HG03039 (cell line): ENCODE data around the gene FOXP2.

Experiments
- ATAC-seq: cut with Tn5 transposase; IDR thresholded peaks from one replicate; pipeline ENCODE4 v1.9.1; 2021; ENCODE audit warnings: mild to moderate bottlenecking, moderate library complexity; ENCODE audit not compliant: unreplicated experiment

FOXP2 gene

DNA sequence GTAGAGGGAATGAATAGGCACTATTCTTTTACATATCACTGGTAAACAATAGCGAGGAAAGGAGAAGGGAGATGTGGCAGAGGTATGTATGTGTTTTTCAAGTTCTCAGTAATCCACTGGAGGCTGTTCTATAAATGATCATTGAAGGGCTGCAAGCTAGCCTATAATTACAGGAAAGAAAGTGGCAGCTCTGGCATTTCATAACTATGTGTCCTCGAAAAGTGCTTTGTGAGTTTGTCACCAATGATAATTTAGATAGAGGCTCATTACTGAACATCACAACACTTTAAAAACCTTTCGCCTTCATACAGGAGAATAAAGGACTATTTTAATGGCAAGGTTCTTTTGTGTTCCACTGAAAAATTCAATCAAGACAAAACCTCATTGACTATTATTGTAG lies 235.1 kb downstream of the FOXP2 start:
- ATAC-seq = no peak

DNA sequence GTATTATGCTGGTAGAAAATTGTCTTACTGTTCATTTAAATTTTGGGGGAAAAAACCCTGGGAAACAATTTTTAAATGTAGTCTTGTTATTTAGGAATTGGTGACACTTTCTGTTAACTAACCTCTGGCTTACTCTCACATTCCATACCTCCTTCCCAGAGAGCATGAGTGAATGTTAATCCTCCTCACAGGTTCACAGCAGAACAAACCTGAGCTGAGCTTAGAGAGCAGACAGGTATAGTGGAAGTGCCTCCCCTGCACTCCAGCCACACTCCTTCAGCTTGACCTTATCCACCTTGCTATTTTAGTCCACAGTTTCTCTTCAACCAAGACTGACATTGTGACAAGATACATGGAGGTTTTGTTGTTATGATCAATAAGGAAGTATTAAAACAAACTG lies 235.9 kb downstream of the FOXP2 start:
- no peak for ATAC-seq

DNA sequence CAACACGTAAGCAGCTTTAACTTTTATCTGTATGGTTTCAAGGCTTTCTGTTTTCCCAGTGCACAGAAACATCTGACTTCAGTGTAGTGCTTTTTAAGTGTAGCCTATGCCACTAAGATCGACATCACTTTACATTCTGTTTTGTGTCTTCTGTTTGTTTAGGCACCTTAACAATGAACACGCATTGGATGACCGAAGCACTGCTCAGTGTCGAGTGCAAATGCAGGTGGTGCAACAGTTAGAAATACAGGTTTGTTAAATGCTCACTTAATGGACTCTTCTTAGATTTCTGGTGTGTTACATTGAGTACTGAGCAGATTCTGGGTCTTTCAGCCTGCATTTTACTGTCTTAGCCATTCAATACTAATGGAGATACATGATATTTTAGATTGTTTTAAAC lies 237.4 kb downstream of the FOXP2 start:
- ATAC-seq = no peak

DNA sequence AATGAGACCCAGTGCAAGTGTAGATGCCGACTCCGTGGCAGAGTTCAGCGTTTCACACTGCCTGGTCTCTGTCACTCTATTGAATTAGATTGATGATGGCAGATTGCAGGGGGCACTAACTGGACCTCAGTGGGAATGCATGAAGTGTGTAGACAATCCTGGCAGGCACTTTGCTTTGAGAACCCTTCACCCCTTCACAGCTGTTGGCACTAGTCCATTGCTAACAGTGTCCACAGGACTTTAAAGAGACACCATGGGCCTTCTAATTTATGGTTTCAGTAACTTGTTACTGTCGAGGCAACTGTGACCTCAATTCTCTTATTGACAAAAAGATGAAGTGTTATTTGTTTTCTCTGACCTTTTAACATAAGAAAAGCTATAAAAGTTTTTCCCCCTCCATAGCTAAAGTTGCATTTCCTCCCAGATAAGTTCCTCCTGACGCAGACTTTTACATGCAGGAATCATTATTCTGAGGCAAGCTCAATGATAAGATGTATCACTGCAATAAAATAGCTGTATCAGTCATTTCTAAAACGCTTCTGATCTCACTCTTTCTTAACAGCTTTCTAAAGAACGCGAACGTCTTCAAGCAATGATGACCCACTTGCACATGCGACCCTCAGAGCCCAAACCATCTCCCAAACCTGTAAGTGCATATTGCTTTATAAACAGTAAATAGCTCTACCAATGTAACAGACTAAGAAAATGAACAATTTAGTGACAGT lies 238.9 kb downstream of the FOXP2 start:
- no peak for ATAC-seq

DNA sequence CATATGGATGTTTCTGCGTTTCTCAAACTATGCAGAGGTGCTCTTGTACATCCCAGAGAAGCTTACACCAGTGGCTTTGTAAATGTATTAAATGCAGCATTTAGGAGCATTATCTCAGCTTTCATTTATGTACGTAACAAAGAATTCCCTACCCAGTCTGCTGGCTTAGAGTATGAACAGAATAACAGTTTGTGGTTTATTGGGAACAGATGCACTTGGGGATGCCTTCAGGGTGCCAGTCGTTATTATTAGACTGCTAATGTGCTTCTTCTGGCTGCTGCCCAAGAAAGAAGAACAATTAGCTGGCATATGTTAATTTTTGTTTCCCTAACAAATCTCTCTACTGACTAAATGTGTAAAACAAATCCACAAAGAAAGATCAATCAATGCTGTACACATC lies 241.9 kb downstream of the FOXP2 start:
- no peak for ATAC-seq

DNA sequence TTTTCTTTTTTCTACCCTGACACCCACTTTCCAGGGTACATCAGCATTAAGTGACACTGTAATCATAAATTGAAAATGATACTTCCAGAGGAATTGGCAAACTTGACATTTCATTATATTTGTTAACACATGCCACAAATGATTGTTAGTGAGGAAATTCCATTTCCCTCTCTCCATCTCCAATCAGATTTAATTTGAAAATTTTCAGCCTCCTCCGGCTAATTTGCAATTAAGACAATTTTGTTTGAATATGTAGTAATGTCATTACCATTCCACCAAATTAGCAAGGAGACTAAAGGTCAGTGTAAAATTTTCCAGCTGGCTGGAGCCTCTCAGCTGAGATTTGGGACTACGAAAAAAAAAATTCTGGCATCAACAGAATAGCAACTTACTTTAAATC lies 242.7 kb downstream of the FOXP2 start:
- ATAC-seq = no peak

DNA sequence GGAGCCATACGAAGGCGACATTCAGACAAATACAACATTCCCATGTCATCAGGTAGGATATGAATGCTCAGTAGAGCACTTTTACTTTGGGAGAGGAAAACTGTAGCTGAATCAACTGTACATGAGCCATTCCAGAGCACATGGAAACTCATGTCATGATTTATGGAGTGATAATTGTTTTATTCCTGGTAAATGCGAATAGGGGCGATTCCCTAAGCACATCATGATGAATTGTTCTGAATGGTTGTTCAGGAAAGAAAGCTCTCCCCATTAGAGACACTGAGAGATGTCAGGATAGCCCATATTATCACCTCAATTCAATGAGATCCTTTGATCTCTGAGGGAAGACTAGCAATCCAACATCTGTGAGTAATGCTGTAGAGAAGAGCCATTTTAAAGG lies 243.6 kb downstream of the FOXP2 start:
- no peak for ATAC-seq

DNA sequence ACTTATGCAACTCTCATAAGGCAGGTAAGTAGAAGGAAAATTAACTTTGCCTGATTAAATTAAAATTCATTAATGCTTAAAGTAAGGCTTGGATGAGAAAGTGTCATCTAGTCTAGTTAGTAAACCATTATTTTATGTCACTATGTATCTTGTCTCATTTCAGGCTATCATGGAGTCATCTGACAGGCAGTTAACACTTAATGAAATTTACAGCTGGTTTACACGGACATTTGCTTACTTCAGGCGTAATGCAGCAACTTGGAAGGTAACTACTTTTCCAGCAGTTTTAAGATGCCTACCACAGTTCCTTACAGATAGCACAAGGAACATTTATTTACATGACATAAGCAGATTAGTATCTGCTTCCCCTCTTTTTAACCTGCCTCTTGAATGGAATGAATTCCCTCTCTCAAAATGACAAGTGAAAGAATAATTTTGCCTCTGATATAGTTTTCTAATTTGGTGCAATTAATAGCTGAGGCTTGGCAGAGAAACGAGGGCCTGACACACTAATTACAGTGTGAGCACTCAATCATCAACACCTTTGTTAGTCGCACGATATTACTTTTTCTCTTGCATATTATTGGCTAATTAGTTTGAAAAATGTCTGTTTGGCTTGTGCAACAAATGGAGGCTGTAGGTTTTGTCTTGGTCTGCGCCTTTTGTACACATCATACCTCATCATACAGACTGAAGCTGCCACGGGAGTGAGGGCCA lies 245.0 kb downstream of the FOXP2 start:
- ATAC-seq = no peak

DNA sequence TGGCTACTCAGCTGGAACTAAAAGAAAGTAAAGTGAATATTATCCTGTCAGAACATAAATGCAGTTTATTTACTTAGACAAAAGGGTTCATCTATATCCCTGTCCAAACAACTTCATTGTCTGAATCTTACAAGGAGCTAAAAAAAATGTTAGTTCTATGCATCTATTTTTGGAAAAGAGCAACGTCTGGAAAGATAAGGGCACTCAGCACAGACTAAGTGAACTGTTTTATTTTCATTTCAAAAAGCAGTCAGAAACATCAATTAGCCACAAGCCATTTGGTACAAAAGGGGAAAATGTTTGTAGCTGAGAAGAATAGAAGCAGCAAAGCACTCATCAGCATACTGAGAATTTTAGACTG lies 245.5 kb downstream of the FOXP2 start:
- no peak for ATAC-seq

DNA sequence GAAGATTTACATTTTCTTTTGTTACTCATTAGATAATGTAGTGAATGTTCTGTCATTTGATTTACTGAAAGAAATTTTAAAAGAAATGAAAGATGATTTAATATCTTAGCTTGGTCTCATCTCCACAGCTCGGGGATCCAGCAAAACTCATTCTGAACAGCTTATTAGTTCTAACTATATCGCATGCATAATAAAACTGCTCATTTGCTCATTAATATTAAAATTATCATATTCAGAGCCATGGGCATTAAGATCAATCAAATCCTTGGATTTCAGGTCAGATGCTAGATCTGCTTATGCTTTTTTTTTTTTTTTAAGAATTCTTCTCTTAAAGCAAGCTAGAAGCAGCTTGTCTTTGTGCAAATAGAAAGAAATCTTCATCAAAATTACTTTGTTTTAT lies 246.1 kb downstream of the FOXP2 start:
- no peak for ATAC-seq

DNA sequence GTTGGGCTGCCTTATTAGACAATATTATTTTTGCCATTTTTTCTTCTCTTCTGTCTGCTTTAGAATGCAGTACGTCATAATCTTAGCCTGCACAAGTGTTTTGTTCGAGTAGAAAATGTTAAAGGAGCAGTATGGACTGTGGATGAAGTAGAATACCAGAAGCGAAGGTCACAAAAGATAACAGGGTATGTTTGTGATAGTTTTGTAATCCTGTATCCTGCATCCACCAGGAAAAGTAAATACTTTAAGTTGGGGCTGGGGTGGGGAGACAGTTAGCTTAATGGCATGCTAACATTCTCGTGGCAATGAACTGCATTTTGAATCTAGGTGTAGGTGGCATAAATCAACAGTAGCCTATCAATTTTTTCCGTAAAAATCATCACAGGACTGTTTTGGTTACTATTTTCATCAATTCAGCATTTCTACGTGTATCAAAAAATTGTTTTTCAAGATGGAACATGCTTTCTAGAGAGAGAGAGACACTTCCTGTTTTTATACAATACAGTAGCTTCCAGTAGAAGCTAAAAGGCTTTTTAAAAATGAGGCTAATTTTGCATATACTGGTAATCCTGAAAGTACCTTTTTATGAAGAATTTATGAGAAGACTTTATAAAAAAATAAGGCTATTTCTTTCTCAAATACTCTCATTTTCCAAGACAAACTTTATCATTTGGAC lies 247.5 kb downstream of the FOXP2 start:
- ATAC-seq = no peak

DNA sequence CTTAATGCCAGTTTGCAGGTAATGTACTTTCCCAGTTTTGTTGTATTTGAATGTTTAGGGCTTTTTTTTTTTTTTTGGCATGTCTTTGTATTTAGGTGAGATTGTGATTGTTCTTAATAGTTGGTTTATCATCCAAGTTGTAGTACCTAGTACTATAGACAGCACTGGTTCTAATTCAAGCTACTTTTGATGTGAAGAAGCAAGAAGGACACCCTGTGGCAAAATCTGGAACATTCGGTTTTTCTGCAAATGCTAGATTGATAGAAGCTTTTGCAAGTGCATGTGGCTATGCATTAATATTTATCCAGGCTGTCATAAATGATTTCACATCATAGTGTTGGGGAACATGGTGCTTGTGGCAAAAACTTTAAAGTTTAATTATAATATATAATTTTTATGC lies 248.9 kb downstream of the FOXP2 start:
- no peak for ATAC-seq

DNA sequence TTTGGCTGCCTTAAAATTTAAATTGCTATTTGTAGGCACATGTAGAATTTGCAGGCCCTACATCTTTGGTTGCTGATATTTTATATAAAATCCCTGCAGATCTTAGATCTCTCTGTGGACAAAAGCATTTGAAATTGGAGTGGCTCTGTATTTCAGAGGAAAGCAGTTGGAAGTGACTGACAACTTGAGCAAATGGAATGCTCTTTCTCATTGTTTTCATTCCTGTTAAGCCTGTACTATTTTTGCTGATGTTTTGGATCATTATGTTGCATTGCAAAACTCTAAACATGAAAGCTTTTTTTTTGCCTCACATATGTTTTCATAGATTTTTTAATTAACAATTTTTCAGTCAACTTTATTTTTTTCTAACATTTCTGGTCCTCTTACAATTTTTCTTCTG lies 256.1 kb downstream of the FOXP2 start:
- no peak for ATAC-seq

DNA sequence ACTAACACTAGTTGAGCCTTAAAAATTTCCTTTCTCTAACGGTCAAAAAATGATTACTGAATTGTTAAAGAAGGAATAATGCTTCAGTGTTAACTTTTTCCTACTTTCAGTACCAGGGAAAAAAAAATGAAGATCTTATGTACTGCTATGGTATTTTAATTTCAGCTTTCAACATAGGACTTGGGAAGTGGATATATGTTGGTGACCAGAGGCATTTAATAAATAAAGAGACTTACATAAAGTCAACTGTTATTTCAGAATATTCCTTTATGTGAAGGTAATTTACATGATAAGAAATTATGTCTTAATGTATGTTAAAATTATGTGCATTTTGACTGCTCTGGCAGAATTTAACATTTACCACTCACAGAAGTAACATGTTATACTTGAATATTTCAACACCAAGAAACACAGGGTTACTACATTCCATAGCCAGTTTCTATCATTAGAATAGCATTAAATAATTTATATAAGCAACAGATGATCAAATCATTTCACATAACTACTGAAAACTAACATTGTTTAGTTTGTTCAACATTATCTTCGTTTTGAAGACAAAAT lies 257.0 kb downstream of the FOXP2 start:
- ATAC-seq = no peak

DNA sequence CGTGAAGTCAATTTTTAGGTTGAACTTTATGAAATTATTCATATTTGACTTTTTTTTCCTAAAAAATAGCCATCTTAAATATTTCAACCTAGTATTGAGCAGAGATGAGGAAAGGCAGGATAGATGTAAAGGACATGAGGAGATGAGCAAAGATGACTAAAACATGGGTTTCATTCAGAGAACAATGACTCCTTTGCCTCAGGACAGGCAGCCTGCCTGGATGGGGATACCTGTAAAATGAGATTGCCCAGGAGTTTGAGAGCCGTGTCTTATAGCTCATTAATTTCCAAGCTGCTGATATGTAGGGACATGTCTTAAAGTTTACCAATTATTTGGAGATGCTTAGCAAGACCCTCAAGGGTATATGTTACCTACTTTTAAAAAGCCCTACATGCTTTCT lies 263.5 kb downstream of the FOXP2 start:
- ATAC-seq = no peak

DNA sequence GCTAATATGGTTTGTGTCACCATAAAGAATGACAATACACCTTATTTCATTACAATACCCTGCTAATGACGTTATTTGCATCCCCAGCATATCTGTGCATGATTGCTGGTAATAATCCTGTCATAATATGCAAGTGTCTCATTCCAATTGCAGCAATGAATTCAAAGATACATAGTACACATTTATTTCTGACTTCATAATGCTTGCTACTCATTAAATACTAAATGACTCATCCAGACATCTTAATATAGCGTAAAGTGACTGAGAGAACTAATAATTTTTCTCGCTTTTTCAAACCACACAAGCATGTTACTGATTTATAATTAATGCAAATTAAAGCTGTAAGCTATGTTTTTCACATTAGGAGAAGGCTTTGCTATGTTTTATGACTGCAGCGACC lies 272.6 kb downstream of the FOXP2 start:
- no peak for ATAC-seq

DNA sequence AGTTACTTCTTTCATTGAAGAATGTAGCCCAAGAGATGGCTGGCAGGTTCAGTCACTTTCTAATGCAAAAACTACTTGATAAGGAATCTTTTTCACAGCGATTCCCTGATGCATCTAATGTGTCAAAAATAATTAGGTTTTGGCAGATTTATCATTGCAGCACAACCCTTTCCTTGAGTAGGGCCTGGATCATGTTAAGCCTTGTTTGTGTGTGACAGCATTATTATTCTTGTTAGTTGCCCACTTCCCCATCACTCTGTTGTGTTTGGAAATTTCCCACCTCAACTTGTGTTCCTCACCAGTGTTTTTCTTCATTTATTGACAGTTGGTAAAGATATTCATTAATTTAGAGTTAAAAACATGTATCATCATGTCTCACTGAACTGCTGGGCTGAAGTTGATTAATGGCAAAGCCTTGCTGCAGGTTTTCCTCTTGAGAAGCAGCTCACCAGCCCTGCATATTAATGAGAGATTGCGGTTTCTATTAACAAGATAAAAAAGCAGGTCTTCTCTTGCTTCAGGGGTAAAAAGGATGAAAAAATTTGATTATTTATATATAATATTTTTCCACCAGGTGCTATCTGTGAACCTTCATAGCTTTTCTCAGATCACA lies 273.9 kb downstream of the FOXP2 start:
- ATAC-seq = no peak

DNA sequence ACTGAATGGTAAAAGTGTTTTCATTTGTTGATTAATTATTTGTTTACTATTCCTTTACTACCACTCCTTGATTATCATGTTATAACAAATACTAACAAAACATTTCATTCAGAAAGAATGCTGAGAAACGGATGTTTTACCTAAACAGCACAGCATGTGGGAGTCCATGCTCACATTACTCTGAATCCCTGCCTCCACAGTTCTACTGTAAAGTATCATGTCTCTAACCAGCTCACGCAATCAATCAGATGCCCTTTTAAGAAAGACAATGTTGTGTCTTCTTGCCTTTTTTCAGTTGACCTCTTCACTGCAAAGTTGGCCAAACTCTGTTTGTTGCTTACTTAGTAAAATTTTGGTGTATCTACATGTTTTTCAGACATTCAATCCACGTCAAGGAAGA lies 274.8 kb downstream of the FOXP2 start:
- ATAC-seq = no peak

DNA sequence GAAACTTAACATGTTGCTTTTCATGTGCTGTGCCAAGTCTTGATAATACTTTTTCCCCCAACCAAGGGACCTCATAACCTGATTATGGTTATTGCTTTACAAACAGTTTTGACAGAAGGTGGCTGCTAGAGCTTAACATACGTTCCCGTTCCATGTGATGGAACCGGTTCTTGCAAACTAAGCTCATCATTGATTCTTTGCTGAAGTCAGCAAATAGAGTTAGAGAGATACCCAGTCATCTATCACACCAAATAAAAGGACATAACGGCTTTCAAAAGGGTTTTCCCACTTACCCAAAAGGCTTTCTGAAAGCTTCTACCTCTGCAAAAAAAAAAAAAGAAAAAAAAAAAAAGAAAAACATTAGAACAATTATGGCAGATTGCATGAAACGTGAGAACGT lies 277.0 kb downstream of the FOXP2 start:
- ATAC-seq = no peak

DNA sequence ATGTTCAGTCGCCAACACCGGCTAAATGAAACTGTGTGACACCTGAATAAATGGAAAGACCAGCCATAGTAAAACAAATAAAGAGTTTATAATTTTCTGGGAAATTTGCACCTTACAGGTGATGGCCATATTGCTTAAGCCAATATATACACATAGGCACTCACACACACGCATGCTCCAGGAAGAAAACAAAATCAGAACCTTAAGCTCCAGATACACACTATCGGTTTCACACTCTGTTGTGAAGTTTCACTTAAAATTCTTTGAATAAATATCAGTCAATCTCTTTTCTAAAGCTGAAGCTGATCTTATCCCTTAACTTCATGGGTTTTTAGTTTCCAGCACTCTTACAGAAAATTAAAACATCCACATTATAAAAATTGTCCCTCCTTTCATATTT lies 280.6 kb downstream of the FOXP2 start:
- no peak for ATAC-seq

DNA sequence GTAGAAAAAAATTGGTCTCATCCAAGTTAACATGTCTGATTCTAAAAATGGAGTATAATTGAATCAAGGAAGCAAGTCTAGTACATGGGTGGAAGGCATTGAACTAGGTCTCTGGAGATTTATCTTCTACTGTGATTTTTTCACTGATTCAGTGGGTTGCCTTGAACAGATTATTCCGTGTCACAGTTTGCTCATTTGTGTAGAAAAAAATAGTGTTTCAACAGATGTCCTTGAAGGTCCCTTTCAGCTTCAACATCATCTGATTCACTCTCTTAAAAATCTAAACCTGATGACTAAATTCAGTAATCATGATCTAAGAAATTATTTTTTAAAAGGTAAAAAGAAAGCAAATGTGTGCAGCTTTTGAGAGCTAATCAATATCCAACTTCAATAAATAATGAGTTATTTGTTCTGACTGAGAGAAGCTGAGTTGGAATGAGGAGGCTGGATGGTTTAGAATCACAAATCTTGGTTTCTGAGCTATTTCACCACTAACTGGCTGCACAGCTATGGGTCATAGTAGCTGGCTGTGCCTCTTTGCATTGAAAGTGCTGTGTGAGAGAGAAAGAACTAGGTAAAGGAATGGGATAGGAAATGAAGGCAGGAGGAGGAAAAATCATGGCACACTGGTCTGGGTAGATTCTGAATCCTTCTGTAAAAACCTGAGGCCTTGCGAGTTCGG lies 285.8 kb downstream of the FOXP2 start:
- ATAC-seq = no peak
